Ascending aorta (tissue), 2 donors: Measurements from ENCODE around the gene SLC12A8. TPM values are rescaled to one million over a fixed set of nuclear protein-coding genes. Genes with fewer than 3 reads are reported as not detected.

ENCODE experiments used
- DNase-seq, 2 donors: peaks; one replicate each; pipeline ENCODE4 v3.0.0-alpha.2; 2019; ENCODE audit warnings: low spot score in 2 of 2
- H3K27ac ChIP-seq, 2 donors: fragments of 200-600 bp; sonication (generic); one replicate each; pipeline ENCODE4 v1.5.1; 2016 to 2017; ENCODE audit warnings: mild to moderate bottlenecking in 1 of 2
- H3K27me3 ChIP-seq: fragments of 200-600 bp; sonication (generic); one replicate; pipeline ENCODE4 v1.5.1; 2017
- H3K36me3 ChIP-seq, 2 donors: fragments of 200-600 bp; sonication (generic); one replicate each; pipeline ENCODE4 v1.5.1; 2016
- H3K4me1 ChIP-seq, 2 donors: fragments of 200-600 bp; sonication (generic); one replicate each; pipeline ENCODE4 v1.5.1; 2016 to 2017; ENCODE audit warnings: mild to moderate bottlenecking in 1 of 2
- H3K4me3 ChIP-seq, 2 donors: fragments of 200-600 bp; sonication (generic); one replicate each; pipeline ENCODE4 v1.5.1; 2016 to 2017; ENCODE audit warnings: mild to moderate bottlenecking in 1 of 2
- H3K9me3 ChIP-seq, 2 donors: fragments of 200-600 bp; sonication (generic); one replicate each; pipeline ENCODE4 v1.5.1; 2016
- CTCF ChIP-seq, 3 experiments: fragments of 200-600 bp in 2 of 3; fragments of 450-650 bp in 1 of 3; sonication (generic) in 2 of 3; IDR thresholded peaks; one replicate each; pipeline ENCODE4 v1.5.1; 2016 to 2019; ENCODE audit warnings: antibody characterized with exemption in 3 of 3, mild to moderate bottlenecking in 1 of 3, moderate library complexity in 1 of 3
- intact Hi-C: fragments of 100-400 bp; cut with DNase I; formaldehyde crosslinking; loops from one replicate; pipeline ENCODE4 v1.15.1; 2023
- total RNA-seq: library from RNA; depleted of rRNA; stranded (reverse); fragments of >200 nt; gene quantifications from one replicate; pipeline ENCODE4 v1.1.0, GENCODE V29; 2016

The SLC12A8 gene
- total RNA-seq, 1 donor from 2014 or later: not detected

GRCh38 chr3:125160606-125161371 is 51.8 kb downstream of the SLC12A8 start:
- no peak overlapping the region for H3K27ac ChIP-seq
- intact Hi-C loops: loop anchor here (10.0 kb wide), 1 partner anchor 166 kb away; no protein-coding TSS in a partner anchor
- no peaks in the 10 kb centered on the region for H3K27me3 ChIP-seq

GRCh38 chr3:125157183-125157582 is 55.4 kb downstream of the SLC12A8 start:
- no peak for DNase-seq
- no peaks in the 10 kb centered on the region for H3K9me3 ChIP-seq
- TF ChIP-seq CTCF (IDR thresholded peaks at IDR 0.05): no peak
- intact Hi-C loops: no loop called here
- H3K36me3 ChIP-seq: no peaks in the 10 kb centered on the region
- no peak overlapping the region for H3K27ac ChIP-seq
- no peaks in the 10 kb centered on the region for H3K27me3 ChIP-seq
- H3K4me3 ChIP-seq: no peak overlapping the region
- peaks cover 0 to under 1% of the 10 kb centered on the region in 2 donors for H3K4me1 ChIP-seq

More at GRCh38 chr3:125160606-125161371, 51.8 kb downstream of the SLC12A8 start:
- Histone ChIP-seq H3K4me3 (no peak overlapping the region), H3K9me3 (no peaks in the 10 kb centered on the region), H3K36me3 (no peaks in the 10 kb centered on the region), H3K4me1 (no peaks in the 10 kb centered on the region)
- TF ChIP-seq CTCF (IDR thresholded peaks at IDR 0.05): no peak
- no peak for DNase-seq

GRCh38 chr3:125156456-125156855 is 56.1 kb downstream of the SLC12A8 start:
- no peak for TF ChIP-seq CTCF (IDR thresholded peaks at IDR 0.05)
- H3K9me3 ChIP-seq: no peaks in the 10 kb centered on the region
- H3K27ac ChIP-seq: no peak overlapping the region
- H3K4me1 ChIP-seq: peaks cover 0 to 7% of the 10 kb centered on the region in 2 donors
- no peaks in the 10 kb centered on the region for H3K27me3 ChIP-seq
- no peak for DNase-seq
- H3K4me3 ChIP-seq: no peak overlapping the region
- intact Hi-C loops: no loop called here
- H3K36me3 ChIP-seq: no peaks in the 10 kb centered on the region

- Histone ChIP-seq H3K4me1 (peaks cover 0 to 15% of the 10 kb centered on the region in 2 donors), H3K36me3 (no peaks in the 10 kb centered on the region), H3K27me3 (no peaks in the 10 kb centered on the region), H3K9me3 (no peaks in the 10 kb centered on the region), H3K27ac (no peak overlapping the region), H3K4me3 (no peak overlapping the region)
- TF ChIP-seq CTCF (IDR thresholded peaks at IDR 0.05): no peak
- intact Hi-C loops: no loop called here
- no peak for DNase-seq
Measured at GRCh38 chr3:125154800-125155269, 57.7 kb downstream of the SLC12A8 start.

- intact Hi-C loops: no loop called here
- Histone ChIP-seq H3K27me3 (no peaks in the 10 kb centered on the region), H3K36me3 (no peaks in the 10 kb centered on the region), H3K4me3 (no peak overlapping the region), H3K9me3 (no peaks in the 10 kb centered on the region), H3K27ac (no peak overlapping the region), H3K4me1 (peaks cover 0 to 17% of the 10 kb centered on the region in 2 donors)
- DNase-seq: no peak
- no peak for TF ChIP-seq CTCF (IDR thresholded peaks at IDR 0.05)
Measured at GRCh38 chr3:125154110-125154509, 58.4 kb downstream of the SLC12A8 start.
